Measurements from ENCODE around the gene CDH26.
"Not testable (repeated sequence)": the region's sequence is repeated elsewhere in the genome, so short reads cannot be mapped to it uniquely, and the experiment has no call there.

Gene CDH26

DNA sequence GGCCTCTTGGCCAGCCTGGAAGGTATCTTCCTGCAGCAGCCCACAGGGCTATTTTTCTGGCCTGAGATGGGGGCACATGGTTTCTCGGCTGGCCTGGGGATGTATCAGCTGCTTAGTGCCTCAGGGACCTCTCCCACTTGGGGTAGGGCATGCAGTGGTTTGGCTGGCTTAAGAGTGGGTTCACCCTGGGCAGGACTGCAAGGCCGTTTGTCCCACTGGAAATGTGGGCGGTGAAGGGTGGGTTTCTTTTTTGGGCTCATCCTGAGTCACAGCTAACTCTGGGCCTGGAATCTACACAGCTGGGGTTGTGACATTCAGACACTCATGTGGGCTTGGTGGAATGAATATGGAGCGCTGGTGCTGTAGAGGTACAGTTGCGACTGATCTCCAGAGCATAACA lies 62.0 kb downstream of the CDH26 start:
- no peak for DNase-seq

GRCh38 chr20:60021104-60021503 lies 62.9 kb downstream of the CDH26 start:
- DNase-seq: no peak

GRCh38 chr20:60022849-60023248 lies 64.6 kb downstream of the CDH26 start:
- no peak for DNase-seq

GRCh38 chr20:60024245-60024644 lies 66.0 kb downstream of the CDH26 start:
- DNase-seq: no peak

DNA sequence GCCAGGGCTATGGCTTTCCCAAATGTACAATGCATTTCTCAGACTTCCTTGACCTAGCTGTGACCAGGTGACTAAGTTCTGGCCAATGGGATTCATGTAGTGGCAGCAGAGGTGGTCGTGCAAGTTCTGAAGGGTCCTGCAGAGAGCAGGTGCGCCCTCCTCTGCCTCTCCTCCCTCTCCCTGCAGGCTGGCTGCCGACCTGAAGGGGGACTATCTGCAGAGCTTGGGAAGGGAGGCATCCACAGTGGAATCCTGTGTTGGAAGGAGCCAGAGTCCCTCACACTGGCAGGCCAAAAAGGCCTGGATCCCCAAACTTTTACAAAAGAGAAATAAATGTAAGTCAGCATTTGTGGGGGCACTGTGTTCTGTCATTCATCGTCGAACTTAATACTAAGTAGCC lies 66.6 kb downstream of the CDH26 start:
- no peak for DNase-seq

GRCh38 chr20:60026010-60026409 lies 67.8 kb downstream of the CDH26 start:
- DNase-seq: no peak

DNA sequence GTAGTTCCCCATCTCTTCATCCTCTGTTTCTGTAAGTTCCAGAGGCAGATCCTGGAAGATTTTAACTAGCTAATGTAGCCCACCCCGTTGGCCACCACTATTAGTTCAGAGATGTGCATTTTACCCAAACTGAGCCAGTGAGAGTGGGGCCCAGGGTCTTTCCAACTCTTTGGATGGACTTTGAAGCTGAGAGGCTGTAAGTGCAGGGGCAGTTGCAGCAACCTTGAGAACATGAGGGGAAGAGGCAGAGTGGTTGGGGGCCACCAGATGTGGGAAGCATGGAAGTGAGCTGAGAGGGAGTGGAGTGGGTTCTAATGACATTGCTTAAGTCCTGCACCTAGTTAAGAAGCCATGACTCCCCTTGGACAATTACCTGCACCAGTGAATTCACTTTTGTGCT lies 72.2 kb downstream of the CDH26 start:
- DNase-seq: no peak

DNA sequence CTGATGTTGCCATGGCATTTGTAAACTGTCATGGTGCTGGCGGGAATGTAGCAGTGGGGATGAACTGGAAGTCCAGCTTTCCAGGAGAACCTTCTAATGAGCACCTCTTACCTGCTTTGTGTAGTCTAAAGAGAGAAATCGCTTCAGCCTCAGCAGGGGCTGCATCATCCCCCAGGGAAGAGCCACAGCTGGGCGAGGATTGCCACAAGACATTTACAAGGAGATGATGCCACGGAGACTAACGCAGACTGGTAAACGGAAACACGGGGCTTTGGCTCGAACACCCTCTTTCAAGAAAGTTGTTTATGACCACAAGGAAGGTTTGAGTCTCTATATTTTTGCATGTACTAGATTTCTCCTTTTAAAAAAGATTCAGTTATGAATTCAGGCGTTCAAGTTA lies 72.9 kb downstream of the CDH26 start:
- DNase-seq: no peak

- DNase-seq: no peak
Observed at GRCh38 chr20:60034231-60035110, 76.2 kb downstream of the CDH26 start.

GRCh38 chr20:60035486-60035885 lies 77.3 kb downstream of the CDH26 start:
- no peak for DNase-seq

DNA sequence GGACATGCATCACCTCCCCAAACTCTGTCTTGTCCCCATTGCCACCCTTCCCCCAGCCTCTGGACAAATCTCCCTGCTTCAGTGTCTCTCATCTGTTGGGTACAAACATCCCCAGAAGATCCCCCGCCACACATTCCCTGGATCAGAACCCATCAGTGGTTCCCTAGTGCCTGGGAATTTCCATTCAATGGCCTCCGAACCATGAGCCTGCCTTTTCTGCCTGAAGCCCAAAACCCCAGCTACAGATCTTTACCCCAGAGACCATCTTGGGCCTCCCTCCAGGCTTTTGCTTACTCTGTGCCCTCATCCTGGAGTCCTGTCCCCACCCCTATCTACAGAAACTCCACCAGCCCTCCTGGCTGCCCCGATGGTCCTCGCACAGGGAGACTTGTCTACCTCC lies 78.1 kb downstream of the CDH26 start:
- DNase-seq: no peak

DNA sequence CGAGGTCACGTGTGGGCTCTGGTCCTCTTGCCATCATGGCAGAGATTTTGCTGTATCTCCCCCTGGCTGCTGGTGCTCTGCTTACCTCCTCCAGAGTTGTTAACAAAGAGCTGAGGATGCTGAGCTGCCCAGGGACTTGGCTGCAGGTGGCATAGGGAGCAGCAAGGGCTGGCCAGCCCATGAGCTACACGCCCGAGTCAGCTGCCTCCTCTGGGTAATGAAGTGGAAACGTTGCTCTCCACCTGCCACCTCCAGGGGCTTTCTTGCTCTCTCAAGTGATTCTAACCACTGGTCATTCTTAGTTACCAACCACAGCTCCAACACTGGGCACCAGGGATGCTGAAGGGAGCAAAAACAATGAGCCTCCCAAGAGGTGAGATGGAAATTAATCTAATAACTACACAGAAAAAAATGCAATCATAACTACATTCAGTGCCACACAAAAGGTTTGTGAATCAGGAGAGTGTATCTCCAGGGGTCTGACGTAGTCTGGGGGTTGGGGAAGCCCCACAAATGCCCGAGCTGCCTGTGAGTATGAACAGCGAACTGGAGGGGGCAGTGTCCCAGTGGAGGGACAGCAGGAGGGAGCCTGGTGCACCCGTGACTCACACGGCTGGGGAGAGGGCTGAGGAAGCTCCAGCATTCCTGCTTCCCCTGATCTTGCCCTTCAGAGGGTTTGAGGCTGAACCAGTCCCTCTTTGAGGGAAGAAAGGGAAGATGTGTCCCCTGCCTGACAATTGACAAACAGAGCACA lies 78.7 kb downstream of the CDH26 start:
- DNase-seq: no peak

DNA sequence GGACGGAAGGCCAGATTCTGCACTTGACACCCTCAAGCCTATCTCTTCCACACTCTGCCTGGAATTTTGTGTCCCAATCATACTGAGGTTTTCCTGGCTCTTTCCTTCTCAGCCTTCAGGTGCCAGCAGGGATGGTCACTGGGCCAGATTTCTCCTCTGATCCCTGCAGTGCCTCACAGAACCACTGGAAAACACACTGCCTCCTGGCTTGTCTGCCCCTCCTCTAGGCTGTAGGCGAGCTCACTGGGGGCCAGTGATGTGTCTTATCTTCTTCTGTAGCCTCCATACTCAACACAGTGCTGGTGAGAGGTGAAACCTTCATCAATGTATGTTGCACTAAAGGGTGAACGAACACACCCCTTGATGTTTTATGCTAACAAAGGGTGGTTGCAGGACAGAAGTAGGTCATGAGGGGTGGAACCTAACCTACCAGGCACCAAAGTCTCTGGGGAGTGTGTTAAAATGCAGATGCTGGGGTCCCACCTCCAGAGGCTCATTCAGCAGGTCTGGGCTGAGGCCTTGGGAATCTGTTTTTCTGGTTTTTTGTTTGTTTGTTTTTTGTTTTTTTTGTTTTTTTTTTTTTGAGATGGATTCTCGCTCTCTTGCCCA lies 80.3 kb downstream of the CDH26 start:
- DNase-seq: no peak

GRCh38 chr20:60039526-60039925 lies 81.3 kb downstream of the CDH26 start:
- DNase-seq: no peak

- no peak for DNase-seq
Observed at GRCh38 chr20:60040471-60041162, 82.4 kb downstream of the CDH26 start.

GRCh38 chr20:60041436-60042165 lies 83.4 kb downstream of the CDH26 start:
- DNase-seq: not testable (repeated sequence)

DNA sequence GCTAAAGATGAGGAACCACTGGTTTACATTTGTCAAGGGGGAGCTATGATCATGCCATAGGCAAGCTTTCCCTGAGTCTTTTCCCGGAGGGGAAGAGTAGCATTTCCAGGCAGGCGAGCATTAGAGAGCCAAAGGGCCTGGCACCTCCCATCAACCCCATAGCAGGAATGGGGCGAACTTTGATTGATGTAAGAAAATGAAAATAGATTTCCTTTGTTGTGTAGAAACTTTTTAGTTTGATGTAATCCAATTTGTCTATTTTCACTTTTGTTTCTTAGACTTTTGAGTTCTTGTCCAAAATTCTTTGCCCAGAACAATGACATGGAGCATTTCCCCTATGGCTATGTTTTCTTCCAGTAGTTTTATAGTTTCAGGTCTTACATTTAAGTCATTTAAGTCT lies 85.2 kb downstream of the CDH26 start:
- no peak for DNase-seq

GRCh38 chr20:60046011-60046413 lies 87.8 kb downstream of the CDH26 start:
- DNase-seq: no peak

- DNase-seq: no peak
Observed at GRCh38 chr20:60046436-60046835, 88.2 kb downstream of the CDH26 start.

GRCh38 chr20:60046860-60047259 lies 88.6 kb downstream of the CDH26 start:
- no peak for DNase-seq

DNA sequence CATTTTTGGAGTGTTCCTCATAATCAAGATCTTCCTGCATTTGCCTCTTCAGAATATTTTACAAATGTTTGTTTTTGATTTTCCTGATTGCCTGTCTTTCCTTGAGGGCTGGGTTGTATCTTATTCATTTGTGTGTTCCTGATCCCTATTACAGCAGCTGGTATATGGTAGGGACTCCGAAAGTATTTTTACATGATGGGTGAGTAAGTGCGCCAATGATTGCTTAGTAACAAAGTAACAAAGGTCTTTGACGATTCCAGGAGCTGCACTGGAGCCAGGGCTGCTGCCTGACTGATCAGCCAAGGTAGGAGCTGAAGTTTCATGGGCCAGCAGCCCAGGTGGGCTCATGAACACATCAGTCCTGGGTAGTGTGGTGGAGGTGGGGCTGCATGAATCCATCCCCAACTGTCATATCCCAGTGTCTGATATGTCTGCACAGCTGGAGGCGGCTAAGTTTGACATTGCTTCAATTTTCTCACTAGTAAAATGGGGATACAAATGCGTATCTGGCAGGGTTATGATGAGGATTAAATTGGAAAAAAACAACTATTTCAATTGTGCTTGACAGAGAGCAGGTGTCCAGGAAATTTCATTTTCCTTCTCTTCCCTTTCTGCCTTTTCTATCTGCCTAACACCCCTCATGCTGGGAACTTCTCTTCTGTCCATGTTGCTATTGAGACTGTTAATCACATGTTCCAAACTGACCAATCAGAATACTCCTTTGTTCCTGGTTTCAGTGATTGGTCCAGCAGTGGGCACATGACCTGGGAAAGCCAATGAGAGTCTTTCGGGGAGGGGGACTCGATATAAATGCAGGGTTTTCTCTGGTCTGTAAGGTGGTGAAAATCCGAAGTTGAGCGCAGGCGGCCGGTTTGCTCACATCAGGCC lies 90.7 kb downstream of the CDH26 start:
- DNase-seq: no peak

Measured in activated gamma-delta T cell (primary cell).